Measurements from ENCODE around the gene LRIG1.

DNA sequence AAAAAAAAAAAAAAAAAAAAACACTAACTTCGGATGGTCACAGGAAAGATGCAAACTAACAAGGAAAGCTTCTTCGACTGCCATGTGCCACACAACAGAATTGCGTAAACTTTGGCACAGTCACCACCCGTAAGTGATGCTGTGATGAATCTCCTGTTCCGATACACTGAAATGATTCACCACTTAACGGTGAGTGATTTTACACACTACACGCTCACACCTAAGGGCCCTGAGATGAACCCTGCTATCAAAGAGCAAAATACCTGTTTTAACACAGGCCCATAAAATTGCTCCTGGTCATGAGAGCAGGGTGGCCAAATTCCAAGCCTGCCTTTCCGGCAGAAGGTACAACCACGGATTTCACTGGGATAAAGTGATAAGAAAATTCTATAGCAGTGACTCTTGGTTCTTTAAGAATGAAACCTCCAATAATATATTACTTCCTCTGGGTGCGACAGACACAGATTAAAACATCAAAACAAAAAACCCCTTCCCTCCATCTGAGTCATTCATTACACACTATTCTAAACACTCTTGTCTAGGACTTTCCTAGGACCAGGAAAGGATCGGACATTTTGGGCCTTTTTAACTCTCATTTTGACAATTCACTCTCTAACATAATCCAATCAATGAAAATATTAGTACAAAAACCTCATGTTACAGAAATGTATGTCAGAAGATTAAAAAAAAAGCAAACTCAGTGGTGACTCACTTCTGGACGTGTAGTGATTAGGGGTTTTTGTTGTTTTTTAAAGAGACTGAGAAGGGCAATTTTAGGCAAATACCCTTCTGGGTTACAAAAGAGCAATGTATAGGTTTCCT lies 28.3 kb downstream of the LRIG1 start:
- TF ChIP-seq ZSCAN18 (tag by site-specific recombination; IDR thresholded peaks at IDR 0.05) (no peak), ZNF433 (tag by site-specific recombination; IDR thresholded peaks at IDR 0.05; ENCODE audit: low read depth) (no peak), ZNF843 (tag by site-specific recombination; IDR thresholded peaks at IDR 0.05) (no peak), ZNF660 (tag by site-specific recombination; IDR thresholded peaks at IDR 0.05) (no peak), OSR2 (tag by site-specific recombination; IDR thresholded peaks at IDR 0.05) (no peak), ZNF677 (tag by site-specific recombination; IDR thresholded peaks at IDR 0.05) (no peak), ZSCAN16 (tag by site-specific recombination; IDR thresholded peaks at IDR 0.05) (no peak)
- TF ChIP-seq, protein P1, sequence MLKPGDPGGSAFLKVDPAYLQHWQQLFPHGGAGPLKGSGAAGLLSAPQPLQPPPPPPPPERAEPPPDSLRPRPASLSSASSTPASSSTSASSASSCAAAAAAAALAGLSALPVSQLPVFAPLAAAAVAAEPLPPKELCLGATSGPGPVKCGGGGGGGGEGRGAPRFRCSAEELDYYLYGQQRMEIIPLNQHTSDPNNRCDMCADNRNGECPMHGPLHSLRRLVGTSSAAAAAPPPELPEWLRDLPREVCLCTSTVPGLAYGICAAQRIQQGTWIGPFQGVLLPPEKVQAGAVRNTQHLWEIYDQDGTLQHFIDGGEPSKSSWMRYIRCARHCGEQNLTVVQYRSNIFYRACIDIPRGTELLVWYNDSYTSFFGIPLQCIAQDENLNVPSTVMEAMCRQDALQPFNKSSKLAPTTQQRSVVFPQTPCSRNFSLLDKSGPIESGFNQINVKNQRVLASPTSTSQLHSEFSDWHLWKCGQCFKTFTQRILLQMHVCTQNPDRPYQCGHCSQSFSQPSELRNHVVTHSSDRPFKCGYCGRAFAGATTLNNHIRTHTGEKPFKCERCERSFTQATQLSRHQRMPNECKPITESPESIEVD (tag by site-specific recombination; IDR thresholded peaks at IDR 0.05) = peak; percentile 58
- TF ChIP-seq, protein P2, sequence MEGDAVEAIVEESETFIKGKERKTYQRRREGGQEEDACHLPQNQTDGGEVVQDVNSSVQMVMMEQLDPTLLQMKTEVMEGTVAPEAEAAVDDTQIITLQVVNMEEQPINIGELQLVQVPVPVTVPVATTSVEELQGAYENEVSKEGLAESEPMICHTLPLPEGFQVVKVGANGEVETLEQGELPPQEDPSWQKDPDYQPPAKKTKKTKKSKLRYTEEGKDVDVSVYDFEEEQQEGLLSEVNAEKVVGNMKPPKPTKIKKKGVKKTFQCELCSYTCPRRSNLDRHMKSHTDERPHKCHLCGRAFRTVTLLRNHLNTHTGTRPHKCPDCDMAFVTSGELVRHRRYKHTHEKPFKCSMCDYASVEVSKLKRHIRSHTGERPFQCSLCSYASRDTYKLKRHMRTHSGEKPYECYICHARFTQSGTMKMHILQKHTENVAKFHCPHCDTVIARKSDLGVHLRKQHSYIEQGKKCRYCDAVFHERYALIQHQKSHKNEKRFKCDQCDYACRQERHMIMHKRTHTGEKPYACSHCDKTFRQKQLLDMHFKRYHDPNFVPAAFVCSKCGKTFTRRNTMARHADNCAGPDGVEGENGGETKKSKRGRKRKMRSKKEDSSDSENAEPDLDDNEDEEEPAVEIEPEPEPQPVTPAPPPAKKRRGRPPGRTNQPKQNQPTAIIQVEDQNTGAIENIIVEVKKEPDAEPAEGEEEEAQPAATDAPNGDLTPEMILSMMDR (tag by site-specific recombination; IDR thresholded peaks at IDR 0.05) = no peak
- TF ChIP-seq, protein P3, sequence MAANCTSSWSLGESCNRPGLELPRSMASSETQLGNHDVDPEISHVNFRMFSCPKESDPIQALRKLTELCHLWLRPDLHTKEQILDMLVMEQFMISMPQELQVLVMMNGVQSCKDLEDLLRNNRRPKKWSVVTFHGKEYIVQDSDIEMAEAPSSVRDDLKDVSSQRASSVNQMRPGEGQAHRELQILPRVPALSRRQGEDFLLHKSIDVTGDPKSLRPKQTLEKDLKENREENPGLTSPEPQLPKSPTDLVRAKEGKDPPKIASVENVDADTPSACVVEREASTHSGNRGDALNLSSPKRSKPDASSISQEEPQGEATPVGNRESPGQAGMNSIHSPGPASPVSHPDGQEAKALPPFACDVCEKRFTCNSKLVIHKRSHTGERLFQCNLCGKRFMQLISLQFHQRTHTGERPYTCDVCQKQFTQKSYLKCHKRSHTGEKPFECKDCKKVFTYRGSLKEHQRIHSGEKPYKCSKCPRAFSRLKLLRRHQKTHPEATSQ (tag by site-specific recombination; IDR thresholded peaks at IDR 0.05) = no peak
